Gastroesophageal sphincter (tissue), 4 donors: ENCODE data around the gene C9orf85. TPM values are rescaled to one million over a fixed set of nuclear protein-coding genes. Genes with fewer than 3 reads are reported as not detected.
"Not testable (repeated sequence)": the region's sequence is repeated elsewhere in the genome, so short reads cannot be mapped to it uniquely, and the experiment has no call there.

ENCODE experiments used
- ATAC-seq: fragments of 150-250 bp; one replicate; pipeline ENCODE4 v1.9.1; 2016; ENCODE audit warnings: mild to moderate bottlenecking, moderate library complexity
- H3K27ac ChIP-seq, 4 donors: fragments of 200-600 bp; sonication (generic) in 3 of 4; 1 replicate in 3 of 4; 2 replicates in 1 of 4; pipeline ENCODE4 v1.5.1; 2016 to 2019
- H3K27me3 ChIP-seq: fragments of 200-600 bp; sonication (generic); one replicate; pipeline ENCODE4 v1.5.1; 2019
- H3K36me3 ChIP-seq, 2 donors: fragments of 200-600 bp; sonication (generic); one replicate each; pipeline ENCODE4 v1.5.1; 2019; ENCODE audit warnings: control low read depth in 1 of 2
- H3K4me1 ChIP-seq, 3 donors: fragments of 200-600 bp; sonication (generic); 1 replicate in 2 of 3; 2 replicates in 1 of 3; pipeline ENCODE4 v1.5.1; 2016 to 2019; ENCODE audit warnings: control low read depth in 2 of 3
- H3K4me3 ChIP-seq, 2 donors: fragments of 200-600 bp; sonication (generic); one replicate each; pipeline ENCODE4 v1.5.1; 2019; ENCODE audit warnings: mild to moderate bottlenecking in 1 of 2, moderate library complexity in 1 of 2
- H3K9me3 ChIP-seq, 3 donors: fragments of 200-600 bp; sonication (generic); one replicate each; pipeline ENCODE4 v1.5.1; 2017 to 2019; ENCODE audit warnings: control low read depth in 2 of 3
- CTCF ChIP-seq, 4 experiments: fragments of 200-600 bp in 2 of 4; fragments of 450-650 bp in 2 of 4; sonication (generic) in 1 of 4; IDR thresholded peaks; one replicate each; pipeline ENCODE4 v1.5.1; 2017 to 2019; ENCODE audit warnings: antibody characterized with exemption in 4 of 4, mild to moderate bottlenecking in 2 of 4, moderate library complexity in 2 of 4
- EP300 ChIP-seq: sonication (generic); formaldehyde crosslinking; IDR thresholded peaks from one replicate; pipeline ENCODE4 v1.6.1; 2017; ENCODE audit warnings: antibody characterized with exemption, mild to moderate bottlenecking
- POLR2A ChIP-seq, 2 donors: fragments of 450-650 bp; IDR thresholded peaks; one replicate each; pipeline ENCODE4 v1.6.1; 2017; ENCODE audit warnings: antibody characterized with exemption in 2 of 2, mild to moderate bottlenecking in 2 of 2, moderate library complexity in 1 of 2
- POLR2AphosphoS5 ChIP-seq: sonication (generic); formaldehyde crosslinking; IDR thresholded peaks from one replicate; pipeline ENCODE4 v1.6.1; 2017; ENCODE audit warnings: antibody characterized with exemption
- WGBS, 2 donors: methylation state at CpG; one replicate each; pipeline ENCODE4 v1.1.5; 2018; ENCODE audit warnings: low coverage in 1 of 2; 5-methylcytosine and 5-hydroxymethylcytosine counted together
- total RNA-seq, 4 donors: library from RNA; depleted of rRNA; stranded (reverse); fragments of >200 nt; gene quantifications; one replicate each; pipeline ENCODE4 v1.1.0, GENCODE V29; 2016

Gene C9orf85
- total RNA-seq, 4 donors from 2014 or later: 9.8 to 14.6 (median 11.9) TPM

- H3K4me3 ChIP-seq: no peak overlapping the region
- H3K27me3 ChIP-seq: no peaks in the 10 kb centered on the region
- no peaks in the 10 kb centered on the region for H3K36me3 ChIP-seq
- H3K9me3 ChIP-seq: no peaks in the 10 kb centered on the region
- 71% methylated on average over 1 of the region's 1 CpG; no CpG with 5 or more reads in 1 of the 2 donors for WGBS, 2 donors
- TF ChIP-seq POLR2A (IDR thresholded peaks at IDR 0.05): no peak
- ATAC-seq: no peak
- H3K27ac ChIP-seq: no peak overlapping the region
- no peaks in the 10 kb centered on the region for H3K4me1 ChIP-seq
Observed at GRCh38 chr9:71990466-71990865, 79.0 kb downstream of the C9orf85 start.

- Histone ChIP-seq H3K27ac (no peak overlapping the region), H3K27me3 (no peaks in the 10 kb centered on the region), H3K36me3 (no peaks in the 10 kb centered on the region), H3K9me3 (no peaks in the 10 kb centered on the region), H3K4me3 (no peak overlapping the region), H3K4me1 (no peaks in the 10 kb centered on the region)
- TF ChIP-seq CTCF (IDR thresholded peaks at IDR 0.05) (no peak), POLR2AphosphoS5 (no peak), POLR2A (IDR thresholded peaks at IDR 0.05) (no peak), EP300 (no peak)
- ATAC-seq: no peak
Observed at GRCh38 chr9:72005451-72005850, 94.0 kb downstream of the C9orf85 start.

- H3K27ac ChIP-seq: no peak overlapping the region
- no peaks in the 10 kb centered on the region for H3K27me3 ChIP-seq
- no peak for ATAC-seq
- H3K9me3 ChIP-seq: no peaks in the 10 kb centered on the region
- TF ChIP-seq CTCF (IDR thresholded peaks at IDR 0.05) (no peak), POLR2AphosphoS5 (no peak), EP300 (no peak), POLR2A (IDR thresholded peaks at IDR 0.05) (no peak)
- H3K36me3 ChIP-seq: no peaks in the 10 kb centered on the region
- H3K4me1 ChIP-seq: no peaks in the 10 kb centered on the region
- H3K4me3 ChIP-seq: no peak overlapping the region
- 62 to 76% methylated on average over 5 of the region's 5 CpGs for WGBS, 2 donors
Observed at GRCh38 chr9:72006501-72006900, 95.1 kb downstream of the C9orf85 start.

GRCh38 chr9:72007726-72008125 is 96.3 kb downstream of the C9orf85 start:
- 80 to 90% methylated on average over 4 to 9 of the region's 20 CpGs for WGBS, 2 donors
- not testable (repeated sequence) for H3K4me3 ChIP-seq, H3K4me1 ChIP-seq, H3K9me3 ChIP-seq, H3K27ac ChIP-seq, H3K36me3 ChIP-seq, ATAC-seq, H3K27me3 ChIP-seq

GRCh38 chr9:72012646-72013045 is 101.2 kb downstream of the C9orf85 start:
- Histone ChIP-seq H3K27me3 (no peaks in the 10 kb centered on the region), H3K4me1 (no peaks in the 10 kb centered on the region), H3K27ac (no peak overlapping the region), H3K9me3 (no peaks in the 10 kb centered on the region), H3K36me3 (no peaks in the 10 kb centered on the region), H3K4me3 (no peak overlapping the region)
- TF ChIP-seq CTCF (IDR thresholded peaks at IDR 0.05): no peak
- no peak for TF ChIP-seq POLR2A (IDR thresholded peaks at IDR 0.05)
- TF ChIP-seq EP300: no peak
- no peak for TF ChIP-seq POLR2AphosphoS5
- WGBS, 2 donors: 76 to 93% methylated on average over 4 of the region's 4 CpGs
- no peak for ATAC-seq

GRCh38 chr9:72013292-72013760 is 101.9 kb downstream of the C9orf85 start:
- Histone ChIP-seq H3K36me3 (no peaks in the 10 kb centered on the region), H3K27me3 (no peaks in the 10 kb centered on the region), H3K4me1 (no peaks in the 10 kb centered on the region), H3K27ac (no peak overlapping the region), H3K9me3 (no peaks in the 10 kb centered on the region), H3K4me3 (no peak overlapping the region)
- ATAC-seq: no peak
- 0% methylated on average over 1 of the region's 1 CpG for WGBS, 2 donors
- TF ChIP-seq POLR2A (IDR thresholded peaks at IDR 0.05): no peak
- TF ChIP-seq POLR2AphosphoS5: no peak
- no peak for TF ChIP-seq EP300
- no peak for TF ChIP-seq CTCF (IDR thresholded peaks at IDR 0.05)
